GM18873 (cell line): ENCODE measurements around the gene CCDC51.

Source experiments
- ATAC-seq: cut with Tn5 transposase; IDR thresholded peaks from one replicate; pipeline ENCODE4 v1.9.1; 2021; ENCODE audit warnings: mild to moderate bottlenecking, moderate library complexity, moderate number of reproducible peaks; ENCODE audit not compliant: unreplicated experiment, low FRiP score

CCDC51 gene

GRCh38 chr3:48395714-48396113 is 44.2 kb downstream of the CCDC51 start:
- ATAC-seq: no peak

GRCh38 chr3:48394391-48394790 is 45.5 kb downstream of the CCDC51 start:
- no peak for ATAC-seq

DNA sequence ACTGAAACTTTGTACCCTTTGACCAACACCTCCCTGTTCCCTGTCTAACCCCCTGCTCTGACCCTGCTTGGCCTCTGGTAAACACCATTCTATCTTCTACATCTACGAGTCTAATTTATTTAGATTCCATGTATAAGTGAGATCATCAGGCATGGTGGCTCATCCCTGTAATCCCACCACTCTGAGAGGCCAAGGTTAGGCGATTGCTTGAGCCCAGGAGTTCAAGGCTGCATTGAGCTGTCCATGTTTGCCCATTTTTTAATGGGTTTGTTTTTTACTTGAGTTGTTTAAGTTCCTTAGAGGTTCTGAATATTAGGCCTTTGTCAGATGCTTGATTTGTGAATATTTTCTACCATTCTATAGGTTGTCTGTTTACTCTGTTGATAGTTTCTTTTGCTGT is 51.0 kb downstream of the CCDC51 start:
- ATAC-seq: no peak

- ATAC-seq: no peak
These were observed 52.3 kb downstream of the CCDC51 start for GRCh38 chr3:48387634-48388033.
